Measurements from ENCODE around the gene IL1RAPL2. TPM values are rescaled to one million over a fixed set of nuclear protein-coding genes. Genes with fewer than 3 reads are reported as not detected.

The IL1RAPL2 gene
- polyA plus RNA-seq, 1 experiment = not detected

- ChIA-PET POLR2A (no interaction called here), CTCF (no interaction called here)
- no peak for DNase-seq (ENCODE audit: low read depth)
Measured at GRCh38 chrX:105634180-105634579, 1068.2 kb downstream of the IL1RAPL2 start.

GRCh38 chrX:105635794-105636193, 1069.8 kb downstream of the IL1RAPL2 start:
- no peaks in the 10 kb centered on the region for H3K27me3 ChIP-seq (ENCODE audit: control insufficient read depth, insufficient read depth, low read length)
- no peaks in the 10 kb centered on the region for H3K36me3 ChIP-seq (ENCODE audit: control insufficient read depth, insufficient read depth, low read length)
- H3K4me3 ChIP-seq (ENCODE audit: low read depth, low read length) = no peak overlapping the region
- DNase-seq (ENCODE audit: low read depth) = no peak
- TF ChIP-seq CTCF (IDR thresholded peaks at IDR 0.05; ENCODE audit: insufficient read depth, low read depth, low read length) = no peak
- CTCF ChIA-PET = no interaction called here
- POLR2A ChIA-PET = no interaction called here

More at GRCh38 chrX:105634180-105634579, 1068.2 kb downstream of the IL1RAPL2 start:
- no peaks in the 10 kb centered on the region for H3K36me3 ChIP-seq (ENCODE audit: control insufficient read depth, insufficient read depth, low read length)
- H3K4me3 ChIP-seq (ENCODE audit: low read depth, low read length) = no peak overlapping the region
- H3K27me3 ChIP-seq (ENCODE audit: control insufficient read depth, insufficient read depth, low read length) = no peaks in the 10 kb centered on the region
- TF ChIP-seq CTCF (IDR thresholded peaks at IDR 0.05; ENCODE audit: insufficient read depth, low read depth, low read length) = no peak

GRCh38 chrX:105636667-105637066, 1070.7 kb downstream of the IL1RAPL2 start:
- ChIA-PET POLR2A (no interaction called here), CTCF (no interaction called here)
- Histone ChIP-seq H3K4me3 (ENCODE audit: low read depth, low read length) (no peak overlapping the region), H3K27me3 (ENCODE audit: control insufficient read depth, insufficient read depth, low read length) (no peaks in the 10 kb centered on the region), H3K36me3 (ENCODE audit: control insufficient read depth, insufficient read depth, low read length) (no peaks in the 10 kb centered on the region)
- no peak for TF ChIP-seq CTCF (IDR thresholded peaks at IDR 0.05; ENCODE audit: insufficient read depth, low read depth, low read length)
- DNase-seq (ENCODE audit: low read depth) = no peak

DNA sequence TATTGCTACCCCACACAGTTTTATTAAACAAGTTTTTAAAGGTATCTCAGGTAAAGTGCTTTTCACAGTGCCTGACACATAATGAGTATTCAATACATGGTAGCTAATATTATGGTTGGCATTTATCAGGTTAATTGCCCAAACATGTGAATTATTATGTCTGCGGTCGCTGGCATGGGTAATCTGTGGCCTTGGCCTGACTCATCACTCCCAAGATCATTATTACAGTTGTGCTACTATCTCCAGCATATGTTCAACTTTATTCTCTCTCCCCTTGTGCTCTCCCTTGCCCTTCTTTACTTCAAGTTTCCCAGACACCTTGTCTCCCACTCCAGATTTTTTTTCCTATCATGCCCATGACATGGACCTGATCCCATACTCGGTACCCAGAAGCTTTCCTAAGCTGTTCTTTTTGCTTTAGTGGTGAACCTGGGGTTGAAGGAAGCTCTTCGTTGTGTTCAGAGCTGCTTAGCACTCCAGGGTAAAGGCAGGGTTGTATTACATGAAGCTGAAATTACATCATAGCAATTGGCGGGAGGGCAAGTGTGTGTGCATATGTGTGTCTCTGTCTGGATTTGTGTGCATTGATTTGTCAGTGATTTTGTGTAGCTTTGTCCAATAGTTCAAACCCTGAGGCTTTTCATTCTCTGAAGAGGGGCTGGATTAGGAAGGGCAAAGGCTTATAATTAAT, 1079.8 kb downstream of the IL1RAPL2 start:
- no peak for TF ChIP-seq CTCF (IDR thresholded peaks at IDR 0.05; ENCODE audit: insufficient read depth, low read depth, low read length)
- no peak overlapping the region for H3K4me3 ChIP-seq (ENCODE audit: low read depth, low read length)
- H3K36me3 ChIP-seq (ENCODE audit: control insufficient read depth, insufficient read depth, low read length) = no peaks in the 10 kb centered on the region
- no peaks in the 10 kb centered on the region for H3K27me3 ChIP-seq (ENCODE audit: control insufficient read depth, insufficient read depth, low read length)
- no peak for DNase-seq (ENCODE audit: low read depth)
- ChIA-PET CTCF (no interaction called here), POLR2A (no interaction called here)

GRCh38 chrX:105646592-105647372, 1080.8 kb downstream of the IL1RAPL2 start:
- Histone ChIP-seq H3K4me3 (ENCODE audit: low read depth, low read length) (no peak overlapping the region), H3K27me3 (ENCODE audit: control insufficient read depth, insufficient read depth, low read length) (no peaks in the 10 kb centered on the region), H3K36me3 (ENCODE audit: control insufficient read depth, insufficient read depth, low read length) (no peaks in the 10 kb centered on the region)
- CTCF ChIA-PET = no interaction called here
- no peak for TF ChIP-seq CTCF (IDR thresholded peaks at IDR 0.05; ENCODE audit: insufficient read depth, low read depth, low read length)
- POLR2A ChIA-PET = no interaction called here
- no peak for DNase-seq (ENCODE audit: low read depth)

All from BJ (cell line).